Vein endothelial cell (primary cell): ENCODE measurements around the gene ACOT6. TPM values are rescaled to one million over a fixed set of nuclear protein-coding genes. Genes with fewer than 3 reads are reported as not detected.

Experiments
- small RNA-seq: library from RNA; depleted of rRNA; stranded (forward); fragments of <200 nt; gene quantifications from one replicate; pipeline ENCODE3, GENCODE V24; 2012
- total RNA-seq: library from RNA; depleted of rRNA; stranded (reverse); fragments of >200 nt; gene quantifications from 2 replicates; pipeline ENCODE4 v1.2.3, GENCODE V29; 2012

ACOT6 gene
- total RNA-seq, result 0.29 TPM in 1 of 2 replicates, not detected in the other

DNA sequence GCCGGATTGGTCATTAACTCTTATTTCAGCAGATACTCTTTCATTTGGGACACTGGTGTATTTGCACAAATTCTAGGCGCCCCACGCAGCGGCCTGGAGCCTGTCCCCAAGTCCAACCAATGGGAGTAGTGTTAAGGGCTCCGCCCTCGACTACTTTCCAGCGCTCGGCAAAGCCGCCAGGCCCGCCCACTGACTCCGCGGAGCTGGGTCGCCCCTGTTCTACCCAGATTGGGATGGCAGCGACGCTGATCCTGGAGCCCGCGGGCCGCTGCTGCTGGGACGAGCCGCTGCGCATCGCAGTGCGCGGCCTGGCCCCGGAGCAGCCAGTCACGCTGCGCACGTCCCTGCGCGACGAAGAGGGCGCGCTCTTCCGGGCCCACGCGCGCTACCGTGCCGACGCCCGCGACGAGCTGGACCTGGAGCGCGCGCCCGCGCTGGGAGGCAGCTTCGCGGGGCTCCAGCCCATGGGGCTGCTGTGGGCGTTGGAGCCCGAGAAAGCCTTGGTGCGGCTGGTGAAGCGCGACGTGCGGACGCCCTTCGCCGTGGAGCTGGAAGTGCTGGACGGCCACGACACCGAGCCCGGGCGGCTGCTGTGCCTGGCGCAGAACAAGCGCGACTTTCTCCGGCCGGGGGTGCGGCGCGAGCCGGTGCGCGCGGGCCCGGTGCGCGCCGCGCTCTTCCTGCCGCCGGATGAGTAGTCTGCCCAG is at the start of gene ACOT6:
Gene ACOT6, plus strand, starts transcription at position 179 of the 707 bp plus-strand sequence. Its CDS starts 55 bp downstream, at position 234.

GRCh38 chr14:73569185-73569958 is 42.9 kb upstream of the ACOT6 start, which contains the start of gene ACOT2:
Gene ACOT2, plus strand, starts transcription at chr14:73569213. Its CDS starts 28 bp downstream, at chr14:73569241.

GRCh38 chr14:73591690-73592449 is 20.4 kb upstream of the ACOT6 start, which contains the start of gene ACOT4:
Gene ACOT4, plus strand, starts transcription at chr14:73591873. Its CDS starts 87 bp downstream, at chr14:73591960.

GRCh38 chr14:73644531-73645247 is 32.4 kb downstream of the ACOT6 start, which contains the start of gene DNAL1:
Gene DNAL1, plus strand, starts transcription at chr14:73644986. Its CDS starts 54 bp downstream, at chr14:73645040.

Small RNA genes lying within 50 kb of the gene (small RNA-seq; reads per million reads assigned to genes)
- gene RNU6-240P, result not detected

Other genes with a start within 250 kb of the ACOT6 start
- gene NUMB, start 154.0 kb upstream of the ACOT6 start, total RNA-seq, result 81.7 and 89.1 TPM in 2 replicates
- gene RIOX1, start 121.6 kb upstream of the ACOT6 start, total RNA-seq, result 23.4 and 26.1 TPM in 2 replicates
- 0.33 and 7.4 TPM in 2 replicates for gene ACOT1, start 75.4 kb upstream of the ACOT6 start, total RNA-seq
- 0.19 TPM in 1 of 2 replicates, not detected in the other for gene HEATR4, start 53.6 kb upstream of the ACOT6 start, total RNA-seq
- gene ACOT2, start 43.3 kb upstream of the ACOT6 start, total RNA-seq, result 8.8 and 13.5 TPM in 2 replicates
- gene ACOT4, start 20.6 kb upstream of the ACOT6 start, total RNA-seq, result under 0.01 and 0.38 TPM in 2 replicates
- 5.2 and 7.5 TPM in 2 replicates for gene DNAL1, start 32.5 kb downstream of the ACOT6 start, total RNA-seq
- gene PNMA1, start 101.9 kb downstream of the ACOT6 start, total RNA-seq, result 43.4 and 46.1 TPM in 2 replicates
- 2.3 and 3.9 TPM in 2 replicates for gene PTGR2, start 239.3 kb downstream of the ACOT6 start, total RNA-seq